HepG2 (cell line): ENCODE data around the gene LIN28A. TPM values are rescaled to one million over a fixed set of nuclear protein-coding genes. Genes with fewer than 3 reads are reported as not detected.

Experiments
- AHR ChIP-seq: IDR thresholded peaks from 2 replicates; pipeline ENCODE4 v1.6.1; 2018; ENCODE audit warnings: missing genetic modification reagents, missing compliant biosample characterization
- CBFB ChIP-seq: sonication (generic); formaldehyde crosslinking; IDR thresholded peaks from 2 replicates; pipeline ENCODE4 v1.4.0; 2020; ENCODE audit warnings: missing genetic modification reagents
- DR1 ChIP-seq: sonication (generic); formaldehyde crosslinking; IDR thresholded peaks from 2 replicates; pipeline ENCODE4 v1.8.0; 2021; ENCODE audit warnings: mild to moderate bottlenecking, missing genetic modification reagents, inconsistent platforms
- EEA1 ChIP-seq: sonication (generic); formaldehyde crosslinking; IDR thresholded peaks from 2 replicates; pipeline ENCODE4 v1.5.1; 2020; ENCODE audit warnings: mild to moderate bottlenecking, missing genetic modification reagents, borderline replicate concordance
- HCFC1 ChIP-seq: fragments of 150-350 bp; IDR thresholded peaks from 2 replicates; pipeline ENCODE4 v1.6.1; 2014; ENCODE audit warnings: low read depth, low read length
- MAZ ChIP-seq, 2 experiments: sonication (generic) in 1 of 2; formaldehyde crosslinking in 1 of 2; IDR thresholded peaks; 2 replicates each; pipeline versions ENCODE4 v1.5.0 to v1.6.1; 2012 to 2020; ENCODE audit warnings: low read depth in 2 of 2, mild to moderate bottlenecking in 2 of 2, borderline replicate concordance in 1 of 2, improper control_type of control experiment in 1 of 2, low read length in 1 of 2, missing genetic modification reagents in 1 of 2, moderate library complexity in 1 of 2
- MED1 ChIP-seq: sonication (generic); formaldehyde crosslinking; IDR thresholded peaks from 2 replicates; pipeline ENCODE4 v1.4.0; 2020; ENCODE audit warnings: missing genetic modification reagents
- MYC ChIP-seq: sonication (generic); formaldehyde crosslinking; IDR thresholded peaks from 2 replicates; pipeline ENCODE4 v1.9.0; 2021; ENCODE audit warnings: missing genetic modification reagents, borderline replicate concordance
- NFKBIZ ChIP-seq: IDR thresholded peaks from 2 replicates; pipeline ENCODE4 v1.6.1; 2018; ENCODE audit warnings: missing genetic modification reagents, missing compliant biosample characterization
- NR1H2 ChIP-seq: sonication (generic); formaldehyde crosslinking; IDR thresholded peaks from 2 replicates; pipeline ENCODE4 v1.8.1; 2022; ENCODE audit warnings: low read depth, missing genetic modification reagents, borderline replicate concordance
- RARA ChIP-seq: IDR thresholded peaks from 2 replicates; pipeline ENCODE4 v1.6.1; 2016; ENCODE audit warnings: missing genetic modification reagents, missing compliant biosample characterization
- SMARCE1 ChIP-seq: fragments of 450-650 bp; IDR thresholded peaks from 2 replicates; pipeline ENCODE4 v1.6.1; 2017; ENCODE audit warnings: borderline replicate concordance
- SP4 ChIP-seq: sonication (generic); formaldehyde crosslinking; IDR thresholded peaks from 2 replicates; pipeline ENCODE4 v1.8.1; 2023; ENCODE audit warnings: mild to moderate bottlenecking, missing genetic modification reagents
- YEATS4 ChIP-seq: sonication (generic); formaldehyde crosslinking; IDR thresholded peaks from 2 replicates; pipeline ENCODE4 v1.4.0; 2020; ENCODE audit warnings: missing genetic modification reagents, borderline replicate concordance
- ZKSCAN1 ChIP-seq: fragments of 150-350 bp; IDR thresholded peaks from 2 replicates; pipeline ENCODE4 v1.6.1; 2014; ENCODE audit warnings: low read length
- ZNF101 ChIP-seq: sonication (generic); formaldehyde crosslinking; IDR thresholded peaks from 2 replicates; pipeline ENCODE4 v1.4.0; 2020; ENCODE audit warnings: mild to moderate bottlenecking, low read depth, missing genetic modification reagents, borderline replicate concordance
- ZNF337 ChIP-seq: sonication (generic); formaldehyde crosslinking; IDR thresholded peaks from 2 replicates; pipeline ENCODE4 v1.5.1; 2020; ENCODE audit warnings: missing genetic modification reagents, low read depth, mild to moderate bottlenecking, borderline replicate concordance
- ZNF550 ChIP-seq: sonication (generic); formaldehyde crosslinking; IDR thresholded peaks from 2 replicates; pipeline ENCODE4 v1.4.0; 2020; ENCODE audit warnings: mild to moderate bottlenecking, missing genetic modification reagents, borderline replicate concordance
- polyA plus RNA-seq, 8 experiments: library from polyadenylated mRNA; depleted of rRNA in 3 of 8; stranded (reverse) in 7 of 8; unstranded in 1 of 8; fragments of >200 nt; fragmentation: Illumina TruSeq in 4 of 8; extraction: Trizol in 4 of 8; gene quantifications; 2 replicates each; pipeline versions ENCODE4 v1.2.1 to v1.2.3, GENCODE V29; 2011 to 2016; ENCODE audit warnings: low read depth in 4 of 8, missing spikeins in 1 of 8, mixed read lengths in 1 of 8; ENCODE audit not compliant: insufficient read depth in 1 of 8
- total RNA-seq, 5 experiments: library from RNA; depleted of rRNA; stranded (reverse); fragments of >200 nt; fragmentation: Illumina TruSeq; extraction: Trizol; gene quantifications; 2 replicates each; pipeline ENCODE4 v1.2.3, GENCODE V29; 2016; ENCODE audit warnings: low read depth in 1 of 5
- TF ChIP-seq, protein P1 (sequence below): IDR thresholded peaks from 2 replicates; pipeline ENCODE4 v1.6.1; 2016; ENCODE audit warnings: low read depth, borderline replicate concordance
- TF ChIP-seq, protein P2 (sequence below): sonication (generic); formaldehyde crosslinking; IDR thresholded peaks from 2 replicates; pipeline ENCODE4 v1.5.1; 2020; ENCODE audit warnings: missing genetic modification reagents, mild to moderate bottlenecking, borderline replicate concordance
- TF ChIP-seq, protein P3 (sequence below): sonication (generic); formaldehyde crosslinking; IDR thresholded peaks from 2 replicates; pipeline ENCODE4 v1.8.1; 2023; ENCODE audit warnings: mild to moderate bottlenecking, missing genetic modification reagents
- TF ChIP-seq, protein P4 (sequence below): sonication (generic); formaldehyde crosslinking; IDR thresholded peaks from 2 replicates; pipeline ENCODE4 v1.5.0; 2020; ENCODE audit warnings: missing genetic modification reagents
- TF ChIP-seq, protein P5 (sequence below): sonication (generic); formaldehyde crosslinking; conservative IDR thresholded peaks from 2 replicates; pipeline ENCODE4 v1.4.0; 2020; ENCODE audit warnings: missing genetic modification reagents
- TF ChIP-seq, protein P6 (sequence below): sonication (generic); formaldehyde crosslinking; IDR thresholded peaks from 2 replicates; pipeline ENCODE4 v1.8.0; 2022; ENCODE audit warnings: missing genetic modification reagents, mild to moderate bottlenecking, borderline replicate concordance

The LIN28A gene
- total and polyA plus RNA-seq, 2 of the 13 experiments (the other 11 are each of a cell fraction or from before 2014, with no cell fraction given) = not detected

DNA sequence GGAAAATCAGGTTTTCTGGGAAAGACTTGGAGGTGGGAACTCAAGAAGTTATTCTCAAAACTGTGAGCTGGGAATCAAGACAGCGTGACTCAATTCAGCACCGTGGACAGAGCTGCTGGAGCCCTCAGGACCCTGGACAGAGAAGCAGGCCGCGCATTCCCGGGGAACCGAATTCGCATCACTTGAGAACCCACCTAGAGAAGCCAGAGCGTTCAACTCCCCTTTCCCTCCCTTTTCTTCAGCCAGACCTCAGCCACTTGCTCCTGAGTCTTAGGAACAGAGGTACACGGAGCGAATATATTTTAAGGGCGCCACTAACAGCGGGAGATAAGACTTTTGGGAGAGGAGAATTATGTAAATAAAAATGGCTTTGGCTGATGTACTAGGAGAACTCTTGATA, 2.0 kb upstream of the LIN28A start (continued):
- TF ChIP-seq, protein P1, sequence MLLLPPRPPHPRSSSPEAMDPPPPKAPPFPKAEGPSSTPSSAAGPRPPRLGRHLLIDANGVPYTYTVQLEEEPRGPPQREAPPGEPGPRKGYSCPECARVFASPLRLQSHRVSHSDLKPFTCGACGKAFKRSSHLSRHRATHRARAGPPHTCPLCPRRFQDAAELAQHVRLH (CRISPR knock-in tag) = peak; percentile 100
- TF ChIP-seq NR1H2 (peak; percentile 100), RARA (CRISPR knock-in tag) (peak; percentile 97), ZKSCAN1 (no peak), HCFC1 (no peak), MED1 (CRISPR knock-in tag) (peak; percentile 96), CBFB (CRISPR knock-in tag) (peak; percentile 98), MYC (CRISPR knock-in tag) (peak; percentile 95), SP4 (peak; percentile 95), ZNF337 (CRISPR knock-in tag) (peak; percentile 100; the same call in 1 of the 2 replicates), NFKBIZ (CRISPR knock-in tag) (peak; percentile 100), DR1 (CRISPR knock-in tag) (peak; percentile 93), YEATS4 (peak; percentile 98), AHR (CRISPR knock-in tag) (peak; percentile 100), EEA1 (peak; percentile 100), MAZ (IDR thresholded peaks at IDR 0.05; ENCODE audit: borderline replicate concordance, low read depth, low read length) (no peak), MAZ (CRISPR knock-in tag; IDR thresholded peaks at IDR 0.05; ENCODE audit: low read depth) (peak; percentile 100), ZNF101 (CRISPR knock-in tag) (peak; percentile 100), SMARCE1 (no peak), ZNF550 (peak; percentile 94; the same call in 1 of the 2 replicates)
- TF ChIP-seq, protein P2, sequence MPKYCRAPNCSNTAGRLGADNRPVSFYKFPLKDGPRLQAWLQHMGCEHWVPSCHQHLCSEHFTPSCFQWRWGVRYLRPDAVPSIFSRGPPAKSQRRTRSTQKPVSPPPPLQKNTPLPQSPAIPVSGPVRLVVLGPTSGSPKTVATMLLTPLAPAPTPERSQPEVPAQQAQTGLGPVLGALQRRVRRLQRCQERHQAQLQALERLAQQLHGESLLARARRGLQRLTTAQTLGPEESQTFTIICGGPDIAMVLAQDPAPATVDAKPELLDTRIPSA (CRISPR knock-in tag) = peak; percentile 100
- TF ChIP-seq, protein P3, sequence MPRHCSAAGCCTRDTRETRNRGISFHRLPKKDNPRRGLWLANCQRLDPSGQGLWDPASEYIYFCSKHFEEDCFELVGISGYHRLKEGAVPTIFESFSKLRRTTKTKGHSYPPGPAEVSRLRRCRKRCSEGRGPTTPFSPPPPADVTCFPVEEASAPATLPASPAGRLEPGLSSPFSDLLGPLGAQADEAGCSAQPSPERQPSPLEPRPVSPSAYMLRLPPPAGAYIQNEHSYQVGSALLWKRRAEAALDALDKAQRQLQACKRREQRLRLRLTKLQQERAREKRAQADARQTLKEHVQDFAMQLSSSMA (CRISPR knock-in tag) = peak; percentile 98
- TF ChIP-seq, protein P4, sequence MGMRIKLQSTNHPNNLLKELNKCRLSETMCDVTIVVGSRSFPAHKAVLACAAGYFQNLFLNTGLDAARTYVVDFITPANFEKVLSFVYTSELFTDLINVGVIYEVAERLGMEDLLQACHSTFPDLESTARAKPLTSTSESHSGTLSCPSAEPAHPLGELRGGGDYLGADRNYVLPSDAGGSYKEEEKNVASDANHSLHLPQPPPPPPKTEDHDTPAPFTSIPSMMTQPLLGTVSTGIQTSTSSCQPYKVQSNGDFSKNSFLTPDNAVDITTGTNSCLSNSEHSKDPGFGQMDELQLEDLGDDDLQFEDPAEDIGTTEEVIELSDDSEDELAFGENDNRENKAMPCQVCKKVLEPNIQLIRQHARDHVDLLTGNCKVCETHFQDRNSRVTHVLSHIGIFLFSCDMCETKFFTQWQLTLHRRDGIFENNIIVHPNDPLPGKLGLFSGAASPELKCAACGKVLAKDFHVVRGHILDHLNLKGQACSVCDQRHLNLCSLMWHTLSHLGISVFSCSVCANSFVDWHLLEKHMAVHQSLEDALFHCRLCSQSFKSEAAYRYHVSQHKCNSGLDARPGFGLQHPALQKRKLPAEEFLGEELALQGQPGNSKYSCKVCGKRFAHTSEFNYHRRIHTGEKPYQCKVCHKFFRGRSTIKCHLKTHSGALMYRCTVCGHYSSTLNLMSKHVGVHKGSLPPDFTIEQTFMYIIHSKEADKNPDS (CRISPR knock-in tag) = peak; percentile 98
- TF ChIP-seq, protein P5, sequence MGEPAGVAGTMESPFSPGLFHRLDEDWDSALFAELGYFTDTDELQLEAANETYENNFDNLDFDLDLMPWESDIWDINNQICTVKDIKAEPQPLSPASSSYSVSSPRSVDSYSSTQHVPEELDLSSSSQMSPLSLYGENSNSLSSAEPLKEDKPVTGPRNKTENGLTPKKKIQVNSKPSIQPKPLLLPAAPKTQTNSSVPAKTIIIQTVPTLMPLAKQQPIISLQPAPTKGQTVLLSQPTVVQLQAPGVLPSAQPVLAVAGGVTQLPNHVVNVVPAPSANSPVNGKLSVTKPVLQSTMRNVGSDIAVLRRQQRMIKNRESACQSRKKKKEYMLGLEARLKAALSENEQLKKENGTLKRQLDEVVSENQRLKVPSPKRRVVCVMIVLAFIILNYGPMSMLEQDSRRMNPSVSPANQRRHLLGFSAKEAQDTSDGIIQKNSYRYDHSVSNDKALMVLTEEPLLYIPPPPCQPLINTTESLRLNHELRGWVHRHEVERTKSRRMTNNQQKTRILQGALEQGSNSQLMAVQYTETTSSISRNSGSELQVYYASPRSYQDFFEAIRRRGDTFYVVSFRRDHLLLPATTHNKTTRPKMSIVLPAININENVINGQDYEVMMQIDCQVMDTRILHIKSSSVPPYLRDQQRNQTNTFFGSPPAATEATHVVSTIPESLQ (CRISPR knock-in tag) = peak; percentile 100
- TF ChIP-seq, protein P6, sequence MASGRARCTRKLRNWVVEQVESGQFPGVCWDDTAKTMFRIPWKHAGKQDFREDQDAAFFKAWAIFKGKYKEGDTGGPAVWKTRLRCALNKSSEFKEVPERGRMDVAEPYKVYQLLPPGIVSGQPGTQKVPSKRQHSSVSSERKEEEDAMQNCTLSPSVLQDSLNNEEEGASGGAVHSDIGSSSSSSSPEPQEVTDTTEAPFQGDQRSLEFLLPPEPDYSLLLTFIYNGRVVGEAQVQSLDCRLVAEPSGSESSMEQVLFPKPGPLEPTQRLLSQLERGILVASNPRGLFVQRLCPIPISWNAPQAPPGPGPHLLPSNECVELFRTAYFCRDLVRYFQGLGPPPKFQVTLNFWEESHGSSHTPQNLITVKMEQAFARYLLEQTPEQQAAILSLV = peak; percentile 100
